CD4-positive, alpha-beta T cell treated with Interleukin-17A for 4 hours (primary cell): Measurements from ENCODE around the gene ISCA1.
"Not testable (repeated sequence)": the region's sequence is repeated elsewhere in the genome, so short reads cannot be mapped to it uniquely, and the experiment has no call there.

ENCODE experiments used
- DNase-seq: peaks from one replicate; pipeline ENCODE4 v3.0.0-alpha.2; 2020; ENCODE audit warnings: mixed read lengths

The ISCA1 gene

GRCh38 chr9:86282077-86282978, at the start of gene ISCA1:
TSS of gene ISCA1 (minus strand) at chr9:86282538. CDS start at chr9:86282458, 80 bp downstream.
- DNase-seq, result peak; percentile 99

GRCh38 chr9:86330186-86330585, 47.8 kb upstream of the ISCA1 start:
- no peak for DNase-seq

GRCh38 chr9:86329649-86330048, 47.3 kb upstream of the ISCA1 start:
- DNase-seq, result no peak

- no peak for DNase-seq
Observed at GRCh38 chr9:86328156-86328555, 45.8 kb upstream of the ISCA1 start.

- no peak for DNase-seq
Observed at GRCh38 chr9:86326536-86326935, 44.2 kb upstream of the ISCA1 start.

- DNase-seq, result no peak
Observed at GRCh38 chr9:86324901-86325300, 42.6 kb upstream of the ISCA1 start.

- no peak for DNase-seq
Observed at GRCh38 chr9:86324308-86324707, 42.0 kb upstream of the ISCA1 start.

GRCh38 chr9:86322973-86323644, 40.8 kb upstream of the ISCA1 start:
- no peak for DNase-seq

- DNase-seq, result no peak
Observed at GRCh38 chr9:86321373-86321772, 39.0 kb upstream of the ISCA1 start.

- no peak for DNase-seq
Observed at GRCh38 chr9:86318187-86318586, 35.8 kb upstream of the ISCA1 start.

- DNase-seq, result no peak
Observed at GRCh38 chr9:86315078-86315477, 32.7 kb upstream of the ISCA1 start.

GRCh38 chr9:86312959-86313358, 30.6 kb upstream of the ISCA1 start:
- not testable (repeated sequence) for DNase-seq

- no peak for DNase-seq
Observed at GRCh38 chr9:86308687-86309086, 26.3 kb upstream of the ISCA1 start.

- no peak for DNase-seq
Observed at GRCh38 chr9:86304236-86304730, 21.9 kb upstream of the ISCA1 start.

GRCh38 chr9:86303316-86303975, 21.1 kb upstream of the ISCA1 start:
- peak; percentile 63 for DNase-seq

GRCh38 chr9:86301686-86302085, 19.3 kb upstream of the ISCA1 start:
- DNase-seq, result no peak

- DNase-seq, result no peak
Observed at GRCh38 chr9:86300701-86301100, 18.4 kb upstream of the ISCA1 start.

GRCh38 chr9:86298873-86299272, 16.5 kb upstream of the ISCA1 start:
- DNase-seq, result no peak

GRCh38 chr9:86290341-86290740, 8.0 kb upstream of the ISCA1 start:
- DNase-seq, result not testable (repeated sequence)

- no peak for DNase-seq
Observed at GRCh38 chr9:86288499-86289198, 6.3 kb upstream of the ISCA1 start.

- peak; percentile 25 for DNase-seq
Observed at GRCh38 chr9:86287013-86287412, 4.7 kb upstream of the ISCA1 start.

GRCh38 chr9:86286278-86286677, 3.9 kb upstream of the ISCA1 start:
- DNase-seq, result no peak

GRCh38 chr9:86285261-86285660, 2.9 kb upstream of the ISCA1 start:
- DNase-seq, result no peak
